ENCODE results near the gene PCDH9. TPM values are rescaled to one million over a fixed set of nuclear protein-coding genes. Genes with fewer than 3 reads are reported as not detected.

PCDH9 gene
- total RNA-seq, 2 experiments from 2014 or later, result 0.14 to 0.17 TPM

DNA sequence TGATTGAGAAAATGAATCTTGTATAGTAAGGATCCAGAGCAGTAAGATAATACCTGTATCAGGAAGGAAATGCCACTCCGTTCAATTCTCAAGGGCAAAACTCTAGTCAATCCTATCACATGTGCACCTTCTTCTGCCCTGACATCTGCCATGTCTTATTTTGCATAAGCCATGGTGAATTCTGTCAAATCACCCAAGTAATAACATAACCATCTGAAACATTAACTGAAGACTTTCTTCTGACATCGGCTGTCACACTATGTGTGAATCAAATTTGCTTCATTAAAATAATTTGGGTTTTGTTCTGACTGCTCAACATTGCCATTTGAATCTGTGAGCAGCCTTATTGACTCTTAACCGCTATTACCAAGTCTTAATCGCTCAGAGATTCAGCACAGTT lies 91.2 kb downstream of the PCDH9 start:
- ATAC-seq (ENCODE audit: low read depth), result no peak
- H3K27me3 Mint-ChIP-seq, result no peaks in the 10 kb centered on the region
- H3K36me3 Mint-ChIP-seq, result no peaks in the 10 kb centered on the region
- no peak overlapping the region for H3K27ac Mint-ChIP-seq
- no peak overlapping the region for H3K4me3 Mint-ChIP-seq
- peaks cover 3% of the 10 kb centered on the region for H3K4me1 Mint-ChIP-seq
- DNase-seq, result no peak
- POLR2A ChIA-PET, result no interaction called here
- no peaks in the 10 kb centered on the region for H3K9me3 Mint-ChIP-seq

DNA sequence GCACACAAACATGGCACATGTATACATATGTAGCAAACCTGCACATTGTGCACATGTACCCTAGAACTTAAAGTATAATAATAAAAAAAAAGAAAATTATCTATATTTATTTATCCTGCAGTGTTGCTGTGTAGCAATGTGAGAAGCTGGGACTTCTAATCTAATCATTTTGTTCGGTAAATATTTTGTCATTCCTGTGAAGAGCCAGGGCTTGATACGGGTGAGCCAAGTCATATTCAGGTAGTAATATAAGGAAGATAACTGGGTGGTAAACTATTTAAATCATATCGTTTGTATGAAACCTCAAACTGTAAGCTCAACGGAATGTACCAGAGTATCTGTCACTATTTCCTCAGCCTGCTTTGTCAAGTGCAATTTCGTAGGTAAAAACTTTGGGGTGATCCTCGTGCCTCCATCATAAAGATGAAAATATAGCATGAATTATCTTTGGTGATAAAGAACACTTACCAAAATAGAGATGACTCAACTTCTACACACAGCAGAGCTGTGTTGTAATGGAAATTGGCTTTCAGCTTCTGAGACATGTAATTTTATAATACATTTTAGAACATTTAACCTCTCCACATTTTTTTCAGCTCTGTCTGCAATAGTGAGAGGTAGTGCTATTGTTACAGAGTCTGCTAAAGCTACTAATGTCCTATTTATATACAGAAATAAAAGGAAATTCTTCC lies 92.9 kb downstream of the PCDH9 start:
- H3K4me3 Mint-ChIP-seq, result no peak overlapping the region
- no peaks in the 10 kb centered on the region for H3K36me3 Mint-ChIP-seq
- ATAC-seq (ENCODE audit: low read depth) (no peak), DNase-seq (no peak)
- peaks cover 3% of the 10 kb centered on the region for H3K4me1 Mint-ChIP-seq
- H3K9me3 Mint-ChIP-seq, result no peaks in the 10 kb centered on the region
- POLR2A ChIA-PET, result no interaction called here
- H3K27me3 Mint-ChIP-seq, result no peaks in the 10 kb centered on the region
- H3K27ac Mint-ChIP-seq, result no peak overlapping the region

DNA sequence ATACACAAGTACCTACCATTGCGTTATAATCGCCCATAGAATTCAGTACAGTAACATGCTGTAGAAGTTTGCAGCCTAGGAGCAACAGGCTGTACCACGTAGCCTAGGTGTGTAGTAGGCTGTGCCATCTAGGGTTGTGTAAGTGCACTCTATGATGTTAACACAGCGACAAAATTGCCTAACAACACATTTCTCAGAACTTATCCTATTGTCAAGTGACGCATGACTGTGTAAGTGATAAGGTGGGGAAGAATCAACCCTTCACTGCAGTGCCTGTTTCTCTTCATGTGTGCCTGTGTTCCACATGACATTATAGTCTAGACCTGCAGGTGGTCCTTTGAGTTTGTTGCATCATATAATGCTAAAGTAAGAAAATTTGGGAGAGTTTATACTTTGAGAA lies 94.0 kb downstream of the PCDH9 start:
- Mint-ChIP-seq H3K9me3 (no peaks in the 10 kb centered on the region), H3K27me3 (no peaks in the 10 kb centered on the region)

GRCh38 chr13:67135356-67135755 lies 94.8 kb downstream of the PCDH9 start:
- ATAC-seq (ENCODE audit: low read depth), result no peak
- no peak overlapping the region for H3K4me3 Mint-ChIP-seq
- no peak for DNase-seq
- no peaks in the 10 kb centered on the region for H3K36me3 Mint-ChIP-seq
- H3K27ac Mint-ChIP-seq, result no peak overlapping the region
- peaks cover 3% of the 10 kb centered on the region for H3K4me1 Mint-ChIP-seq
- no peaks in the 10 kb centered on the region for H3K27me3 Mint-ChIP-seq
- POLR2A ChIA-PET, result no interaction called here
- no peaks in the 10 kb centered on the region for H3K9me3 Mint-ChIP-seq

More for the DNA sequence above, 94.0 kb downstream of the PCDH9 start:
- H3K27ac Mint-ChIP-seq, result no peak overlapping the region
- DNase-seq, result no peak
- H3K4me1 Mint-ChIP-seq, result peaks cover 3% of the 10 kb centered on the region
- POLR2A ChIA-PET, result no interaction called here
- H3K36me3 Mint-ChIP-seq, result no peaks in the 10 kb centered on the region
- H3K4me3 Mint-ChIP-seq, result no peak overlapping the region
- no peak for ATAC-seq (ENCODE audit: low read depth)

DNA sequence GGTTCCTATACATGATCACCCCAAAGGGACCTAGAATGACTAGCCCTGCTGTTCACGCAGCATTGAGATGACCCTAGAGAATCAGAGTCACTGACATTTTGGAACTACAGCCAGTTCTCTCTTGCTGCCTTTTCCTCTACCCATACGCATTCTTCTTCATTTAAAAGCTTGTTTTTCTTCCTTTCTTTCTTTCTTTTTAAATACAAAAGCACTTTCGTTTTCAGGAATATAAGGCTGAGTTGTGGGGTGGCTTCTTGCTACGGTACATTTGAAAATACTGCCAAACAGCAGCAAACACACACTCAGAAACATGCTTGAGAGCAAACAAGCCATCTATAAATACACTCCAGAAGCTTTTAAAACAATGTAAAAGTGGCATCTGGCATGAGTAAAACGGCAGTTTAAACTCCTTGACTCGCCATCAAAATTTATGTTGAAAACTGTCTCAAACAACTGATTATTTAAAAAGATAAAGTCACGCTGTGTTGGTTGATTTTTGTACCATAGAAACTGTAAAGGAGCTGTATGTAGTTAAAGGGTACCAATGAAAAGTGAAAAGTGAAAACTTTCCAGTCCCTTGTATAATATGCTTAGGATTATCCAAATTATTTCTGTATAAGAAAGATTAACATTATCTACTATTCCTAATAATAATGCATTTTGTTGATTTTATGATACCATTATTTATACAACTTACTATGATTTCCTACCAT lies 95.6 kb downstream of the PCDH9 start:
- H3K36me3 Mint-ChIP-seq, result no peaks in the 10 kb centered on the region
- peaks cover 3% of the 10 kb centered on the region for H3K4me1 Mint-ChIP-seq
- H3K27me3 Mint-ChIP-seq, result no peaks in the 10 kb centered on the region
- no peak for ATAC-seq (ENCODE audit: low read depth)
- H3K9me3 Mint-ChIP-seq, result no peaks in the 10 kb centered on the region
- no peak for DNase-seq
- peak overlapping the region; percentile 72 for H3K4me3 Mint-ChIP-seq
- peak overlapping the region; percentile 3 for H3K27ac Mint-ChIP-seq
- POLR2A ChIA-PET, result no interaction called here

- Mint-ChIP-seq H3K27ac (no peak overlapping the region), H3K27me3 (no peaks in the 10 kb centered on the region), H3K36me3 (no peaks in the 10 kb centered on the region), H3K4me1 (peaks cover 3% of the 10 kb centered on the region), H3K4me3 (no peak overlapping the region), H3K9me3 (no peaks in the 10 kb centered on the region)
- POLR2A ChIA-PET, result no interaction called here
- DNase-seq, result no peak
- no peak for ATAC-seq (ENCODE audit: low read depth)
Observed at GRCh38 chr13:67133476-67133875, 96.7 kb downstream of the PCDH9 start.

- H3K4me3 Mint-ChIP-seq, result no peak overlapping the region
- H3K27me3 Mint-ChIP-seq, result no peaks in the 10 kb centered on the region
- H3K27ac Mint-ChIP-seq, result no peak overlapping the region
- H3K9me3 Mint-ChIP-seq, result no peaks in the 10 kb centered on the region
- H3K4me1 Mint-ChIP-seq, result peaks cover 3% of the 10 kb centered on the region
- no peaks in the 10 kb centered on the region for H3K36me3 Mint-ChIP-seq
- ATAC-seq (ENCODE audit: low read depth) (no peak), DNase-seq (no peak)
- POLR2A ChIA-PET, result no interaction called here
Observed at GRCh38 chr13:67131393-67131792, 98.7 kb downstream of the PCDH9 start.

- POLR2A ChIA-PET, result no interaction called here
- Mint-ChIP-seq H3K27me3 (no peaks in the 10 kb centered on the region), H3K36me3 (no peaks in the 10 kb centered on the region), H3K9me3 (no peaks in the 10 kb centered on the region), H3K4me1 (peaks cover 3% of the 10 kb centered on the region), H3K4me3 (no peak overlapping the region), H3K27ac (no peak overlapping the region)
- DNase-seq, result no peak
- no peak for ATAC-seq (ENCODE audit: low read depth)
Observed at GRCh38 chr13:67130444-67130843, 99.7 kb downstream of the PCDH9 start.

DNA sequence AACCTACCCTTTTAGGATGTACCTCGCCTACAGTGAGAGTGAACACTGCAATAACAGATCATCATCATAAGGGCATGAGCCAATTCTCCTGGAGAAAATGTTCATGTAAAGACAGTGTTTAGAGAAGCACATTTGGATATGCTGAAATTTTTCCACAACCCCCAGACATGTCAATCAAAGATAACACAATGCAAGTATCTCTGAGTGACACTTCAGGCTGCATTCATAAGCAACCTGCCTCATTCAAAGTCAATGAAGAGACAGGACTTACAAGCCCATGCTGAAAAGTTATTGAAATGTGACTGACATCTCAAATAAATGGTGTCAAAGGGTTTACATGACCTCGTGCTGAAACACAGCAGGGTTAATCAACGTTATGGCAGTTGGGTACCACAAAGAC lies 102.0 kb downstream of the PCDH9 start:
- no peak for ATAC-seq (ENCODE audit: low read depth)
- Mint-ChIP-seq H3K4me1 (no peaks in the 10 kb centered on the region), H3K36me3 (no peaks in the 10 kb centered on the region)

GRCh38 chr13:67125681-67126080 lies 104.5 kb downstream of the PCDH9 start:
- H3K27me3 Mint-ChIP-seq, result no peaks in the 10 kb centered on the region
- POLR2A ChIA-PET, result no interaction called here

More for the DNA sequence above, 102.0 kb downstream of the PCDH9 start:
- Mint-ChIP-seq H3K27ac (no peak overlapping the region), H3K4me3 (no peak overlapping the region), H3K27me3 (no peaks in the 10 kb centered on the region), H3K9me3 (no peaks in the 10 kb centered on the region)
- POLR2A ChIA-PET, result no interaction called here
- no peak for DNase-seq

DNA sequence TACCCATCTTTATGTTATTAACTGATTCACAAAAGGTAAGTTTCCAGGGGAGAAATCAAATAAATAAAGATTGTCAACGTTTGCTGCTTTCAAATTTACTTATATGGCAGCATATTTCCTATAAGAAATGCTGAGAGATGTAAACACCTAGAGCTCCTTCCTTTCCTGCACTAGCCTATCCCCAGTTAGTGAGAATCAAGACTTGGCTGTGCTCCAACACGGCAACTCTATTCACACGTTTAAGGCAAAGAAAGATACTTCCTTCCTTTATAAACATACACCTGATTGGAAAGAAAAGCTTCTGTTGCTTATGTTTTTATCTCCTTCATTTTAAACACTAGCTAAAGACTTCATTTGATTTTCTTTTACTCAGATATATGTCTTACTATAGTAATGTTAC lies 107.0 kb downstream of the PCDH9 start:
- Mint-ChIP-seq H3K27me3 (no peaks in the 10 kb centered on the region), H3K27ac (no peak overlapping the region), H3K4me1 (no peaks in the 10 kb centered on the region), H3K36me3 (no peaks in the 10 kb centered on the region), H3K9me3 (no peaks in the 10 kb centered on the region), H3K4me3 (no peak overlapping the region)
- DNase-seq, result no peak
- POLR2A ChIA-PET, result interaction anchor here (0.7 kb wide), 1 partner anchor 175 kb away, joined by 3 read pairs; no protein-coding TSS in a partner anchor
- ATAC-seq (ENCODE audit: low read depth), result no peak

More at GRCh38 chr13:67125681-67126080, 104.5 kb downstream of the PCDH9 start:
- ATAC-seq (ENCODE audit: low read depth) (no peak), DNase-seq (no peak)
- H3K27ac Mint-ChIP-seq, result no peak overlapping the region
- no peaks in the 10 kb centered on the region for H3K4me1 Mint-ChIP-seq
- no peaks in the 10 kb centered on the region for H3K9me3 Mint-ChIP-seq
- no peak overlapping the region for H3K4me3 Mint-ChIP-seq
- H3K36me3 Mint-ChIP-seq, result no peaks in the 10 kb centered on the region

- Mint-ChIP-seq H3K9me3 (no peaks in the 10 kb centered on the region), H3K27ac (no peak overlapping the region), H3K27me3 (no peaks in the 10 kb centered on the region), H3K36me3 (no peaks in the 10 kb centered on the region), H3K4me3 (no peak overlapping the region), H3K4me1 (no peaks in the 10 kb centered on the region)
- ATAC-seq (ENCODE audit: low read depth), result no peak
- POLR2A ChIA-PET, result no interaction called here
- DNase-seq, result no peak
Observed at GRCh38 chr13:67122251-67122650, 107.9 kb downstream of the PCDH9 start.

GRCh38 chr13:67120872-67121531 lies 109.1 kb downstream of the PCDH9 start:
- POLR2A ChIA-PET, result no interaction called here
- no peaks in the 10 kb centered on the region for H3K36me3 Mint-ChIP-seq
- no peaks in the 10 kb centered on the region for H3K9me3 Mint-ChIP-seq
- DNase-seq (no peak), ATAC-seq (ENCODE audit: low read depth) (no peak)
- no peak overlapping the region for H3K4me3 Mint-ChIP-seq
- no peak overlapping the region for H3K27ac Mint-ChIP-seq
- H3K4me1 Mint-ChIP-seq, result no peaks in the 10 kb centered on the region
- no peaks in the 10 kb centered on the region for H3K27me3 Mint-ChIP-seq

GRCh38 chr13:67119481-67119894 lies 110.6 kb downstream of the PCDH9 start:
- Mint-ChIP-seq H3K27me3 (no peaks in the 10 kb centered on the region), H3K27ac (no peak overlapping the region), H3K9me3 (no peaks in the 10 kb centered on the region), H3K4me3 (no peak overlapping the region), H3K36me3 (no peaks in the 10 kb centered on the region), H3K4me1 (no peaks in the 10 kb centered on the region)
- ATAC-seq (ENCODE audit: low read depth) (no peak), DNase-seq (no peak)
- POLR2A ChIA-PET, result no interaction called here

Data from activated naive CD8-positive, alpha-beta T cell treated with anti-CD3 and anti-CD28 coated beads, Interleukin-2, amount 10 ng/mL, durations not matched to agents 7 days and 5 days (primary cell).